ENCODE data around the gene HHAT. TPM values are rescaled to one million over a fixed set of nuclear protein-coding genes. Genes with fewer than 3 reads are reported as not detected.

HHAT gene
- total and polyA plus RNA-seq, 2 experiments from 2014 or later, result 1.6 to 1.9 TPM

DNA sequence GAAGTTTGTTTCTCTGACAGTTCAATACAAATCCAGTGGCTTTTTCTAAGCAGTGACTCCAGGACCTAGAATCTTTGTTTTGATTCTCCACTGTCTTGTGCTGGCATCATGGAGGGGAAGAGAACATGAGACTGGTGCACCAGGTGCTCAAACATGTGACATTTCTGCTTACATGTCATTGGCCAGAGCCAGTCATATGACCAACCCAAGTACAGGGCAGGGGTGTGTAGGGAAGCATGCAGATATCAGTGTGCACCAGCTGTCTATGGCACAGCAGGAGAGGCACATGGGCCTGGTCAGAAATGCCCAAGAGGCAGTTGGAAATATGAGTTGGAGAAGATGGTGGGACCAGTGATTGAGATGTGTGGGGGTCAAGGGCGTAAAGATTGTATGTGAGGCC lies 297.0 kb downstream of the HHAT start:
- no peaks in the 10 kb centered on the region for H3K9me2 ChIP-seq (ENCODE audit: insufficient read depth)
- no peak overlapping the region for H2AFZ ChIP-seq
- no peaks in the 10 kb centered on the region for H3K4me1 ChIP-seq (ENCODE audit: insufficient read depth)
- no peaks in the 10 kb centered on the region for H3K79me2 ChIP-seq (ENCODE audit: insufficient read depth)
- H3F3A ChIP-seq (ENCODE audit: insufficient read depth), result no peaks in the 10 kb centered on the region
- H3K36me3 ChIP-seq (ENCODE audit: low read depth), result no peaks in the 10 kb centered on the region
- no peaks in the 10 kb centered on the region for H3K27me3 ChIP-seq (replicated peaks; ENCODE audit: insufficient read depth)
- H3K9ac ChIP-seq, result no peak overlapping the region
- no peak overlapping the region for H3K4me2 ChIP-seq (ENCODE audit: unreplicated experiment)
- no peaks in the 10 kb centered on the region for H3K9me3 ChIP-seq (ENCODE audit: low read depth)
- TF ChIP-seq EZH2phosphoT487 (IDR thresholded peaks at IDR 0.05; ENCODE audit: insufficient read depth, low read depth) (no peak), EZH2 (IDR thresholded peaks at IDR 0.05; ENCODE audit: insufficient read depth, poor library complexity, severe bottlenecking) (no peak)
- no peaks in the 10 kb centered on the region for H4K20me1 ChIP-seq (ENCODE audit: insufficient read depth)
- in situ Hi-C loops (cut with MboI), result no loop called here
- H3K4me3 ChIP-seq, result no peak overlapping the region
- DNase-seq, result no peak
- H3K27ac ChIP-seq, result no peak overlapping the region
- WGBS, 2 experiments (ENCODE audit: low coverage in 1 of 2, low lambda C conversion rate in 2 of 2, missing lambda C conversion rate in 2 of 2), result 24 to 44% methylated on average over 1 of the region's 1 CpG

GRCh38 chr1:210626341-210626740 lies 297.6 kb downstream of the HHAT start:
- Histone ChIP-seq H4K20me1 (ENCODE audit: insufficient read depth) (no peaks in the 10 kb centered on the region), H3K36me3 (ENCODE audit: low read depth) (no peaks in the 10 kb centered on the region), H2AFZ (no peak overlapping the region), H3F3A (ENCODE audit: insufficient read depth) (no peaks in the 10 kb centered on the region), H3K9ac (no peak overlapping the region), H3K4me2 (ENCODE audit: unreplicated experiment) (no peak overlapping the region), H3K27me3 (replicated peaks; ENCODE audit: insufficient read depth) (no peaks in the 10 kb centered on the region), H3K9me2 (ENCODE audit: insufficient read depth) (no peaks in the 10 kb centered on the region), H3K9me3 (ENCODE audit: low read depth) (no peaks in the 10 kb centered on the region), H3K4me1 (ENCODE audit: insufficient read depth) (no peaks in the 10 kb centered on the region), H3K4me3 (no peak overlapping the region), H3K79me2 (ENCODE audit: insufficient read depth) (no peaks in the 10 kb centered on the region), H3K27ac (no peak overlapping the region)
- no peak for TF ChIP-seq EZH2phosphoT487 (IDR thresholded peaks at IDR 0.05; ENCODE audit: insufficient read depth, low read depth)
- no peak for TF ChIP-seq EZH2 (IDR thresholded peaks at IDR 0.05; ENCODE audit: insufficient read depth, poor library complexity, severe bottlenecking)
- in situ Hi-C loops (cut with MboI), result no loop called here
- 83% methylated on average over 2 of the region's 2 CpGs for WGBS, 2 experiments (ENCODE audit: low coverage in 1 of 2, low lambda C conversion rate in 2 of 2, missing lambda C conversion rate in 2 of 2)
- DNase-seq, result no peak

GRCh38 chr1:210627755-210628154 lies 299.1 kb downstream of the HHAT start:
- H3K27me3 ChIP-seq (replicated peaks; ENCODE audit: insufficient read depth), result no peaks in the 10 kb centered on the region
- DNase-seq, result no peak
- no peak overlapping the region for H3K4me2 ChIP-seq (ENCODE audit: unreplicated experiment)
- no peak overlapping the region for H3K4me3 ChIP-seq
- H3K27ac ChIP-seq, result no peak overlapping the region
- no peaks in the 10 kb centered on the region for H3K9me2 ChIP-seq (ENCODE audit: insufficient read depth)
- no peaks in the 10 kb centered on the region for H3F3A ChIP-seq (ENCODE audit: insufficient read depth)
- in situ Hi-C loops (cut with MboI), result no loop called here
- no peaks in the 10 kb centered on the region for H3K36me3 ChIP-seq (ENCODE audit: low read depth)
- no peaks in the 10 kb centered on the region for H4K20me1 ChIP-seq (ENCODE audit: insufficient read depth)
- H3K9me3 ChIP-seq (ENCODE audit: low read depth), result no peaks in the 10 kb centered on the region
- no peaks in the 10 kb centered on the region for H3K79me2 ChIP-seq (ENCODE audit: insufficient read depth)
- no peaks in the 10 kb centered on the region for H3K4me1 ChIP-seq (ENCODE audit: insufficient read depth)
- no peak overlapping the region for H3K9ac ChIP-seq
- H2AFZ ChIP-seq, result no peak overlapping the region
- TF ChIP-seq EZH2 (IDR thresholded peaks at IDR 0.05; ENCODE audit: insufficient read depth, poor library complexity, severe bottlenecking) (no peak), EZH2phosphoT487 (IDR thresholded peaks at IDR 0.05; ENCODE audit: insufficient read depth, low read depth) (no peak)

DNA sequence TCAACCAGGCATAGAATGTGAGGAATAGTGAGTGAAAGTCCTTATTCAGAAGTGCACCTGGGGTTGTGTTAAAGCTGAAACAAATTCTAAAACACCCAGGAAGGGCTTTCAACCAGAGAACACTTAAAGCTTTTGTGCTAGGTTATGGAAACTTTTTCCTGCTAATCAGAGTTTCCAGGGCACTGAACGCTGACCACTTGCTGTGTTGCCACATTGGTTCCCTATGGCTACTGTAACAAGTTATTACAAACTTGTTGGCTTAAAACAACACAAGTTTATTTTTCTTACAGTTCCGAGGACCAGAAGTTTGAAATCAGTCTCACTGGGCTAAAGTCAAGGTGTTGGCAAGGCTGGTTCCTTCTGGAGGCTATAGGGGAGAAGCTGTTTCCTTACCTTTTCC lies 300.6 kb downstream of the HHAT start:
- Histone ChIP-seq H3K36me3 (ENCODE audit: low read depth) (no peaks in the 10 kb centered on the region), H3K9ac (no peak overlapping the region), H3K4me3 (no peak overlapping the region), H3K27me3 (replicated peaks; ENCODE audit: insufficient read depth) (no peaks in the 10 kb centered on the region), H3K9me3 (ENCODE audit: low read depth) (no peaks in the 10 kb centered on the region), H3K4me2 (ENCODE audit: unreplicated experiment) (no peak overlapping the region), H3K27ac (no peak overlapping the region), H3K79me2 (ENCODE audit: insufficient read depth) (no peaks in the 10 kb centered on the region), H2AFZ (no peak overlapping the region), H4K20me1 (ENCODE audit: insufficient read depth) (no peaks in the 10 kb centered on the region), H3K4me1 (ENCODE audit: insufficient read depth) (no peaks in the 10 kb centered on the region), H3F3A (ENCODE audit: insufficient read depth) (no peaks in the 10 kb centered on the region), H3K9me2 (ENCODE audit: insufficient read depth) (no peaks in the 10 kb centered on the region)
- 44 to 55% methylated on average over 2 of the region's 2 CpGs for WGBS, 2 experiments (ENCODE audit: low coverage in 1 of 2, low lambda C conversion rate in 2 of 2, missing lambda C conversion rate in 2 of 2)
- no peak for DNase-seq
- TF ChIP-seq EZH2 (IDR thresholded peaks at IDR 0.05; ENCODE audit: insufficient read depth, poor library complexity, severe bottlenecking) (no peak), EZH2phosphoT487 (IDR thresholded peaks at IDR 0.05; ENCODE audit: insufficient read depth, low read depth) (no peak)
- in situ Hi-C loops (cut with MboI), result no loop called here

- in situ Hi-C loops (cut with MboI), result no loop called here
- Histone ChIP-seq H3K4me2 (ENCODE audit: unreplicated experiment) (no peak overlapping the region), H3K4me1 (ENCODE audit: insufficient read depth) (no peaks in the 10 kb centered on the region), H3K27ac (no peak overlapping the region), H3K79me2 (ENCODE audit: insufficient read depth) (no peaks in the 10 kb centered on the region), H3K27me3 (replicated peaks; ENCODE audit: insufficient read depth) (no peaks in the 10 kb centered on the region), H3F3A (ENCODE audit: insufficient read depth) (no peaks in the 10 kb centered on the region), H3K9me2 (ENCODE audit: insufficient read depth) (no peaks in the 10 kb centered on the region), H3K36me3 (ENCODE audit: low read depth) (no peaks in the 10 kb centered on the region), H3K4me3 (no peak overlapping the region), H4K20me1 (ENCODE audit: insufficient read depth) (no peaks in the 10 kb centered on the region), H3K9ac (no peak overlapping the region), H3K9me3 (ENCODE audit: low read depth) (no peaks in the 10 kb centered on the region), H2AFZ (no peak overlapping the region)
- no peak for DNase-seq
- TF ChIP-seq EZH2 (IDR thresholded peaks at IDR 0.05; ENCODE audit: insufficient read depth, poor library complexity, severe bottlenecking), result no peak
- no peak for TF ChIP-seq EZH2phosphoT487 (IDR thresholded peaks at IDR 0.05; ENCODE audit: insufficient read depth, low read depth)
- WGBS, 2 experiments (ENCODE audit: low coverage in 1 of 2, low lambda C conversion rate in 2 of 2, missing lambda C conversion rate in 2 of 2), result 35 to 46% methylated on average over 3 of the region's 3 CpGs
These were observed 302.7 kb downstream of the HHAT start for GRCh38 chr1:210631399-210631798.

Measured in GM23248 (cell line).